Measurements from ENCODE around the gene ATP2B2. TPM values are rescaled to one million over a fixed set of nuclear protein-coding genes. Genes with fewer than 3 reads are reported as not detected.

The ATP2B2 gene
- total RNA-seq, 1 experiment from 2014 or later: not detected

DNA sequence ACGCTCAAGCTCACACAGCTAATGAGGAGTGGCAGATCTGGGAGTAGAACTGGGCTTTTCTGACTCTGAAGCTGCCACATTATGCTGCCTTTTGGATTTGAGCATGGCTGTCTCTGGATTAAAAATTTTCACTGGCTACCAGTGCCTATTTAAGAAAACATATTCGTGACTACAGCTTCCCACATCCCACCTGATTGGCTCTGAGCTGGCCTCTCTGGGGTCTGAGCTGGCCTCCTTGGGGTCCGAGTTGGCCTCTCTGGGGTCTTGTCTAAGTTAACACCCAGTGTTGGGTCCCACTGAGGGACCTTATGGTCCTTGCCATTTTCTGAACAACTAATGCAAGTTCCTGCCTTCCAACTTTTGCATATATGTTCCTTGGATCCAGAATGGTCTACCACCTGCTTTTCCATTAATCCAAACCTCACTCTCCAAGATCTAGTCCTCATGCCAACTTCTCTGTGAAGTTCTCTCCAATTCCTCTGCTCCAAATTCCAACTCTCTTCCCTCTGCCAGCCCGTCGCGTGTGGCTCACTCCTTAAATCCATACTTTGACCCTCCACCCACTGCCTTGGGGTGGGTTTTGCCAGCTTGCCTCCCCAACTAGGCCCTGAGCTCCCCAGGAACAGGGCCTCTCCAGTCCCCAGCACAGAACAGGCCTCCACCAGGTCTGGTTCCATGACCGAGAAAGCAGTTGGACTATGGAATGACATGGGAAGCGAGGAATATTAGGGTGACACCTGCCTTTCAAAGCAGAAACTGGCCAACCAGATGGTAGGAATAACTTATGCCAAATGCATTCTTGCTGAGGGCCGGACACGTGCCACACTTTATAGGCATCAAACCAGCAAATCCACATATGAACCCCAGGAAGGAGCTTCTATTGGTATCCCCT, 42.5 kb downstream of the ATP2B2 start:
- H3K36me3 ChIP-seq (ENCODE audit: control insufficient read depth in 1 of 2, insufficient read depth in 2 of 2, low read length in 2 of 2): no peaks in the 10 kb centered on the region
- no peak overlapping the region for H3K9ac ChIP-seq (ENCODE audit: low read length)
- H2AFZ ChIP-seq (ENCODE audit: low read depth, low read length, poor library complexity, severe bottlenecking): no peak overlapping the region
- ChIA-PET POLR2A (no interaction called here), RAD21 (ENCODE audit: low non-redundant PET in 1 of 2, low total read pairs in 2 of 2, uncharacterized antibody in 2 of 2, unreplicated experiment in 2 of 2) (no interaction called here), CTCF (no interaction called here)
- H3K79me2 ChIP-seq (ENCODE audit: insufficient read depth, low read length): no peaks in the 10 kb centered on the region
- intact Hi-C loops (cut with micrococcal nuclease): no loop called here
- no TSS peak for BruUV-seq (replicated peaks)
- ATAC-seq (no peak), DNase-seq (ENCODE audit: low read depth, low spot score) (no peak)
- H3K4me3 ChIP-seq (replicated peaks in 1 of 2; ENCODE audit: low read depth in 1 of 2, low read length in 2 of 2): no peak overlapping the region
- no peaks in the 10 kb centered on the region for H3K4me1 ChIP-seq (ENCODE audit: control insufficient read depth in 1 of 2, insufficient read depth in 2 of 2, low read length in 2 of 2)
- no peaks in the 10 kb centered on the region for H4K20me1 ChIP-seq (ENCODE audit: insufficient read depth)
- no peaks in the 10 kb centered on the region for H3K9me3 ChIP-seq (ENCODE audit: control insufficient read depth in 1 of 2, insufficient read depth in 1 of 2, low read depth in 1 of 2, low read length in 2 of 2)
- H3K9me2 ChIP-seq (ENCODE audit: insufficient read depth): no peaks in the 10 kb centered on the region
- no peak overlapping the region for H3K4me2 ChIP-seq (ENCODE audit: low read length)
- peaks cover 50% of the 10 kb centered on the region for H3K27me3 ChIP-seq (ENCODE audit: insufficient read depth, low read length)
- TF ChIP-seq, protein P1, sequence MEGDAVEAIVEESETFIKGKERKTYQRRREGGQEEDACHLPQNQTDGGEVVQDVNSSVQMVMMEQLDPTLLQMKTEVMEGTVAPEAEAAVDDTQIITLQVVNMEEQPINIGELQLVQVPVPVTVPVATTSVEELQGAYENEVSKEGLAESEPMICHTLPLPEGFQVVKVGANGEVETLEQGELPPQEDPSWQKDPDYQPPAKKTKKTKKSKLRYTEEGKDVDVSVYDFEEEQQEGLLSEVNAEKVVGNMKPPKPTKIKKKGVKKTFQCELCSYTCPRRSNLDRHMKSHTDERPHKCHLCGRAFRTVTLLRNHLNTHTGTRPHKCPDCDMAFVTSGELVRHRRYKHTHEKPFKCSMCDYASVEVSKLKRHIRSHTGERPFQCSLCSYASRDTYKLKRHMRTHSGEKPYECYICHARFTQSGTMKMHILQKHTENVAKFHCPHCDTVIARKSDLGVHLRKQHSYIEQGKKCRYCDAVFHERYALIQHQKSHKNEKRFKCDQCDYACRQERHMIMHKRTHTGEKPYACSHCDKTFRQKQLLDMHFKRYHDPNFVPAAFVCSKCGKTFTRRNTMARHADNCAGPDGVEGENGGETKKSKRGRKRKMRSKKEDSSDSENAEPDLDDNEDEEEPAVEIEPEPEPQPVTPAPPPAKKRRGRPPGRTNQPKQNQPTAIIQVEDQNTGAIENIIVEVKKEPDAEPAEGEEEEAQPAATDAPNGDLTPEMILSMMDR (IDR thresholded peaks at IDR 0.05 in 2 of 3, conservative IDR thresholded peaks at IDR 0.05 in 1 of 3; ENCODE audit: borderline replicate concordance in 1 of 3, insufficient read depth in 1 of 3, low read depth in 2 of 3, low read length in 2 of 3): no peak
- TF ChIP-seq JUND (IDR thresholded peaks at IDR 0.05): no peak
- no peak for TF ChIP-seq RAD21 (IDR thresholded peaks at IDR 0.05; ENCODE audit: low read depth)
- no peak for TF ChIP-seq SIN3A (IDR thresholded peaks at IDR 0.05; ENCODE audit: low read depth)
- no peak for TF ChIP-seq POLR2AphosphoS5 (IDR thresholded peaks at IDR 0.05; ENCODE audit: low read depth, low read length)
- no peak for TF ChIP-seq TCF7L2 (IDR thresholded peaks at IDR 0.05; ENCODE audit: borderline replicate concordance, extremely low read depth, insufficient read depth, insufficient read length)
- no peak for TF ChIP-seq EZH2 (IDR thresholded peaks at IDR 0.05)
- TF ChIP-seq SP1 (IDR thresholded peaks at IDR 0.05; ENCODE audit: low read depth): no peak
- no peak for TF ChIP-seq FOSL1 (IDR thresholded peaks at IDR 0.05; ENCODE audit: low read depth)
- no peak for TF ChIP-seq SRF (IDR thresholded peaks at IDR 0.05; ENCODE audit: low read depth)
- no peak overlapping the region for H3K27ac ChIP-seq (ENCODE audit: low read depth, low read length)

All from HCT116 (cell line).